NT2/D1 (cell line): ENCODE measurements around the gene NRXN3.

Experiments used
- SUZ12 ChIP-seq: IDR thresholded peaks from 2 replicates; pipeline ENCODE4 v1.6.1; 2011; ENCODE audit not compliant: insufficient read length, insufficient read depth; ENCODE audit errors: extremely low read depth
- ZNF274 ChIP-seq: IDR thresholded peaks from 2 replicates; pipeline ENCODE4 v1.6.1; 2011; ENCODE audit warnings: mild to moderate bottlenecking, low read depth, low read length

- TF ChIP-seq ZNF274, result no peak
- TF ChIP-seq SUZ12, result no peak
Measured at GRCh38 chr14:79432640-79433039, 1262.5 kb downstream of the NRXN3 start.
